Activated CD4-positive, alpha-beta T cell treated with anti-CD3 and anti-CD28 coated beads, Interleukin-2, Interleukin-6, amounts not matched to agents 100 ng/mL and 50 ng/mL, durations not matched to agents 16 hours and 8 hours (primary cell): ENCODE results near the gene DNAJB13.
A peak's percentile ranks its signal among the peaks of the same experiment; 100 is the strongest.

ENCODE experiments used
- DNase-seq: peaks from one replicate; pipeline ENCODE4 v3.0.0-alpha.2; 2020

Gene DNAJB13

GRCh38 chr11:74018331-74019005 is 67.6 kb downstream of the DNAJB13 start:
- no peak for DNase-seq

DNA sequence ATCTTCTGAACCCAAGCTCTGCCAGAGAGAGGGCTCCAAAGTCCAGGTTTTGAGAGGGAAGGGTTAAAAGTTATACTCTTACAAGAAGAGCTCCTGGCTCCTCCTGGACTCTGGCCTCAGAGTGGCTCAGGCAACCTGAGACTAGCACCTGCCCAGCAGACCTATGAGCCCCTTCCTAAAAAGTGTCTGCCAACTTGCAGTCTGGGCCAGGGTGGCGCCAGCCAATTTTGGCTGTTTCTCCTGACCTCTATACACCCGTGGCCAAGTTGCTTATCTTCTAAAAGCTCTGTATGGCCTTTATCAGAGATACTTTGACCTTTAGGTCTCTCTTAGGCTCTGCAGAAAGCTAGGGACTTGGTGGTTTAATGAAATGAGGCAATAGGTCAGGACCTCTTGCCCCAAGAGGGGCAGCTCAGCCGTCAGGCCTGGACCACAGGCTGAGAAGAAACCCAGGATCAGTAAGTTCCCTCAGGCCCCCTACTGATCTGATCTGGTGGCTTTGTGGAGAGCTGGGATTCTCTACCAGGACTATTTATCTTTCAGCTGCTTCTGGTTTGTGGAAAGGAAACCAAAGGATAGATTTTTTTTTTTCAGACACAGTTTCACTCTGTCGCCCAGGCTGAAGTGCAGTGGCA is 68.4 kb downstream of the DNAJB13 start:
- DNase-seq = no peak

- peak; percentile 86 for DNase-seq
These were observed 69.0 kb downstream of the DNAJB13 start for GRCh38 chr11:74019860-74020259.
